Lower lobe of right lung (tissue), 2 donors: ENCODE data around the gene GHRL. TPM values are rescaled to one million over a fixed set of nuclear protein-coding genes. Genes with fewer than 3 reads are reported as not detected.
"Not testable (repeated sequence)": the region's sequence is repeated elsewhere in the genome, so short reads cannot be mapped to it uniquely, and the experiment has no call there.

Experiments
- ATAC-seq, 2 donors: fragments of 200-7000 bp; cut with Tn5 transposase; one replicate each; pipeline ENCODE4 v1.9.1; 2020 to 2022; ENCODE audit warnings: mild to moderate bottlenecking in 2 of 2, moderate library complexity in 2 of 2
- DNase-seq: peaks from one replicate; pipeline ENCODE4 v3.0.0-alpha.2; 2020
- H3K27ac ChIP-seq: fragments of 200-600 bp; one replicate; pipeline ENCODE4 v1.8.0; 2022
- H3K27me3 ChIP-seq: fragments of 200-600 bp; one replicate; pipeline ENCODE4 v1.8.0; 2022; ENCODE audit warnings: low read depth
- H3K36me3 ChIP-seq: fragments of 200-600 bp; one replicate; pipeline ENCODE4 v1.8.0; 2022; ENCODE audit warnings: mild to moderate bottlenecking
- H3K4me1 ChIP-seq: fragments of 200-600 bp; one replicate; pipeline ENCODE4 v1.8.0; 2022
- H3K4me3 ChIP-seq: fragments of 200-600 bp; one replicate; pipeline ENCODE4 v1.8.0; 2022; ENCODE audit warnings: mild to moderate bottlenecking
- H3K9me3 ChIP-seq: fragments of 200-600 bp; one replicate; pipeline ENCODE4 v1.8.0; 2022
- CTCF ChIP-seq: fragments of 200-600 bp; IDR thresholded peaks from one replicate; pipeline ENCODE4 v1.8.0; 2022; ENCODE audit warnings: antibody characterized with exemption, mild to moderate bottlenecking
- intact Hi-C: fragments of 100-400 bp; cut with DNase I; formaldehyde crosslinking; loops from one replicate; pipeline ENCODE4 v1.11.0; 2022
- total RNA-seq: library from RNA; stranded (reverse); fragmentation: NEBNext Ultra II Directional; extraction: Animal tissue kit (Norgen Biotek cat#: 25700); gene quantifications from one replicate; pipeline ENCODE4 v1.2.1, GENCODE V29; 2021
- donor health status: DM: no; HTN: yes; CAD: no; lungs with severe emphysema.

GHRL gene
- total RNA-seq, 1 donor from 2014 or later = 2.5 TPM

GRCh38 chr3:10274601-10275000, 18.1 kb downstream of the GHRL start:
- Histone ChIP-seq H3K4me3 (no peak overlapping the region), H3K36me3 (peaks cover 76% of the 10 kb centered on the region), H3K9me3 (no peaks in the 10 kb centered on the region), H3K4me1 (peaks cover 21% of the 10 kb centered on the region), H3K27me3 (no peaks in the 10 kb centered on the region), H3K27ac (no peak overlapping the region)
- ATAC-seq (no peak), DNase-seq (no peak)
- TF ChIP-seq CTCF = no peak
- intact Hi-C loops = no loop called here

GRCh38 chr3:10273702-10274305, 18.9 kb downstream of the GHRL start:
- Histone ChIP-seq H3K4me1 (peaks cover 21% of the 10 kb centered on the region), H3K27me3 (no peaks in the 10 kb centered on the region), H3K27ac (no peak overlapping the region), H3K9me3 (no peaks in the 10 kb centered on the region), H3K36me3 (peaks cover 74% of the 10 kb centered on the region), H3K4me3 (no peak overlapping the region)
- intact Hi-C loops = no loop called here
- DNase-seq (no peak), ATAC-seq (no peak)
- TF ChIP-seq CTCF = no peak

GRCh38 chr3:10272977-10273376, 19.8 kb downstream of the GHRL start:
- intact Hi-C loops = no loop called here
- H3K4me1 ChIP-seq = peaks cover 21% of the 10 kb centered on the region
- ATAC-seq (no peak), DNase-seq (no peak)
- H3K36me3 ChIP-seq = peaks cover 74% of the 10 kb centered on the region
- TF ChIP-seq CTCF = no peak
- H3K27ac ChIP-seq = no peak overlapping the region
- H3K27me3 ChIP-seq = no peaks in the 10 kb centered on the region
- no peak overlapping the region for H3K4me3 ChIP-seq
- H3K9me3 ChIP-seq = no peaks in the 10 kb centered on the region

- DNase-seq, ATAC-seq, H3K27me3 ChIP-seq, H3K27ac ChIP-seq, H3K9me3 ChIP-seq, intact Hi-C loops, H3K4me3 ChIP-seq: not testable (repeated sequence)
- Histone ChIP-seq H3K4me1 (peaks cover 21% of the 10 kb centered on the region), H3K36me3 (peaks cover 74% of the 10 kb centered on the region)
These were observed 20.3 kb downstream of the GHRL start for GRCh38 chr3:10272476-10272875.

GRCh38 chr3:10269443-10269842, 23.3 kb downstream of the GHRL start:
- peaks cover 74% of the 10 kb centered on the region for H3K36me3 ChIP-seq
- H3K27ac ChIP-seq = no peak overlapping the region
- peaks cover 16% of the 10 kb centered on the region for H3K4me1 ChIP-seq
- DNase-seq (no peak), ATAC-seq (no peak)
- no peak for TF ChIP-seq CTCF
- no peaks in the 10 kb centered on the region for H3K9me3 ChIP-seq
- H3K4me3 ChIP-seq = no peak overlapping the region
- intact Hi-C loops = no loop called here
- H3K27me3 ChIP-seq = no peaks in the 10 kb centered on the region

- ATAC-seq (no peak), DNase-seq (no peak)
- H3K36me3 ChIP-seq = peaks cover 74% of the 10 kb centered on the region
These were observed 23.8 kb downstream of the GHRL start for GRCh38 chr3:10268930-10269329.

More at GRCh38 chr3:10268930-10269329, 23.8 kb downstream of the GHRL start:
- no peak for TF ChIP-seq CTCF
- intact Hi-C loops = no loop called here
- Histone ChIP-seq H3K4me3 (no peak overlapping the region), H3K9me3 (no peaks in the 10 kb centered on the region), H3K27me3 (no peaks in the 10 kb centered on the region), H3K27ac (no peak overlapping the region), H3K4me1 (peaks cover 15% of the 10 kb centered on the region)
